DMS153 treated with DMSO at 0.1 percent for 48 hours (cell line): ENCODE results near the gene EEF1AKMT3.

Experiments used
- DNase-seq: peaks from one replicate; lab custom pipeline; 2025; ENCODE audit not compliant: unreplicated experiment; lab: John Stamatoyannopoulos, UW

Gene EEF1AKMT3

GRCh38 chr12:57735198-57735855 is 37.1 kb upstream of the EEF1AKMT3 start:
- DNase-seq = no peak

DNA sequence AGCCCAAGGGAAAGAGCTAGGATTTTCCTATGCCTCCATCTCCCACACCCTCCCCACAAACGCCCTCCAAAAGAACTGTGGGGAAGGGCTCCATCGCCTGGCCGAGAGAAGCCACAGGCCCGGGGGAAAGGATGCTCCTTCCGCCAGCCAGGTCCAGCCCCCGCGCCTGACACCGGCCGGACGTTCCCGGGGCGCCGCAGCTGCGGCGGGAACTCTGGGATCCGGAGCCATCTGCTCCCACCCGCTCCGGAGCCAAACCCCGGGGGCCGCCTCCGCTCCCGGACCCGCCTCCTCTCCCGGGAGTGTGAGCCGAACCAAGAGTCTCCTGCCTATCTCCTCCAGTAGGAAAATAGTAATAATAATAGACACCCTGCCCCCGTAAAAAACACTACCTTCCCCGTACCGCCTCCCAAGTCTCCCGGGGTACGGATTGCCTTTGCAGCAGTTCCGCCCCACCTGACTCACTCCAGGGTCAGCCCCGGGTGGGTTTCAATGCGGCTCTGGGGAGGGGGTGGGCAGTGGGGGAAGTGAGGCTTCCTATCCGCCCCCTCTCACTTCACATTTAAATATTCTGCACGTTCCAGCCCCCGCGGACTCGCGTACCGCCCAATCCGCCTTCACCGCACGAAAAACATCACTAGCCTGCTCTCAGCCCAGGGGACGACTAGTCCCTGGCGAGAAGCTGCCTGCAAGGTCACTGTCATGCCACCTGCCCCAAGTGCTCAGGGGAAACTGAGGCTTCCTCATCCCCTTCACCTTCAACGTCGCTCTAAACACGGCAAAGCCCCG is 36.3 kb upstream of the EEF1AKMT3 start:
- DNase-seq = no peak

- no peak for DNase-seq
These were observed 35.5 kb upstream of the EEF1AKMT3 start for GRCh38 chr12:57736741-57737466.

GRCh38 chr12:57737467-57738460 is 34.6 kb upstream of the EEF1AKMT3 start:
- no peak for DNase-seq

DNA sequence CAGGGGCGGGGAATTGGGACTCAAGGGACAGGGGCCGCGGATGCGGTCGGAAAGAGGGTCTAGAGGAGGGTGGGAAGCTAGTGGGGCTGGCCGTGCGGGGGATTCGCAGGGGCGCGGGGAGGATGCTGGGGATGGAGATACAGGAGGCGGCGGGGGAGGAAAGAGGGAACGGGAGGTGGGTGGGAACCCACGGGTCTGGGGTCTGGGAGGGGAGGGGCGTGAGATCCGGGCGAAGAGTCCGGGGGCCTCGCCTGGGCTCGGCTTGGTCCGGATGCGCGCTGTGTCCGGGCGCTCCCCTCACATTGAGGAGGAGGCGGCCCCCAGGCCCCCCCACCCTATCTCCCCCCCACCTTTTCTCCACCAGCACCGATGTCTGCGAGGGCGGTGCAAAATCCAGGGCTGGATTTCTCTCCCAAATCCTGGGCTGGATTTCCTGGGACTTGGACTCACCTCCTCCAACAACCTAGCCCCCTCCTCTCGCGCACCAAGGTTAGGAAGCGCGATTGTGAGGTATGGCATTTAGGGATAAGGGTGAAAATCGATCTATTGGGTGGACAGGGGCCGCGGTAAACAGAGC is 33.7 kb upstream of the EEF1AKMT3 start, which contains the start of gene AGAP2:
Gene AGAP2 (minus strand): TSS at position 82 of the 577 bp plus-strand sequence. CDS start 496 bp downstream, outside the sequence.
- no peak for DNase-seq

GRCh38 chr12:57739387-57739786 is 33.0 kb upstream of the EEF1AKMT3 start:
- DNase-seq = no peak

GRCh38 chr12:57739914-57740538 is 32.4 kb upstream of the EEF1AKMT3 start:
- DNase-seq = no peak

DNA sequence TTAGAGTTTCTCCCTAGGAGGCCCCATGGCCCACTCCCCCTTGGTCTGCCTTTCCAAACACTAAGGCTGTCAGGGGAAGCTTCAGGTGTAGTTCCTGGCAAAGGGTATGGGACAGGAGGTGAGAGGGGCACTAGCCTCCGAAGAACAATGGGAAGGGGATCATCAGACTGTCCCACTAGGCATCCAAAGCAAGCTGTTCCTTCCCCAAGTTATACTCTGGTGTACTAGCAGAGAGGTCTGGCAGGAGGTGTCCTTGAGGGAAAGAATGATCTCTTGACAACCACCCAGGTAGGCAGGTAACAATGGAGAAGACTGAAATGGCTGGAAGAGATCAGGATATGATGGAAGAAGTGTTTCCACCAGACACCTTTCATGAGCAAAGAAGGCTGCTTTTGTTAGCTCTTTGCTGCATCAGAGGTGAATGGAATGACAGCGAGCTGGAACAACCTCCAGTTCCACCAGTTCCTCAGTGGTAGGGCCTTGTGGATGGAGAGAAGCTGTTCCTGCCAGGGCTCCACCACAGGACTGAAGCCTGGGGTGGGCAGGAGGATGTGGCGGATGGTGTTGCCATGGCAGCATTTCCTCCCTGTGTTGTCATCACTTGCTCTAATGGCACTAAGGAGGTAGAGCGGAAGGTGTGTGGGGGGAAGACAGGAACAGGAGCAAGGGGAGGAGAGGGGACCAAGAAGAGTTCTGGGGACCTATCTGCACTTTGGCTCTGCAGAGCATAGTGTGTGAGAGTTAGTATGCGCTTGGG is 31.6 kb upstream of the EEF1AKMT3 start:
- no peak for DNase-seq

DNA sequence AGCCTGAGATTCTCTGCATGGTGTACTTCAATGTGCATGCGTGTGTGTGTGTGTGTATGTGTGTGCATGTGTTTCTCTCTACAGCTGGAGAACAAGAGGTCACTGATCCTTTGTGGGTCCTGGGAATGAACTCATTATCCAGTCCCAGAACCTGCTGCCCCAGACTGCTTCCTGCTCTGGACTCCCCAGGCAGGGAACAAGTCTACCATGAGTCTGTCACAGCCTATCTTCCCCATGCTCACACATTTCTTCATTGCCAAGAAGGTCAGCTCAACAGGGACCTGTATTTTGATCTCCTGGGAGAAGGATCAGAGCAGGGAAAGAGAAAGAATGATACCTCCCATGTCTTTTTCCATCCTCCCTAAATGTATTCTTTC is 31.0 kb upstream of the EEF1AKMT3 start:
- DNase-seq = no peak

DNA sequence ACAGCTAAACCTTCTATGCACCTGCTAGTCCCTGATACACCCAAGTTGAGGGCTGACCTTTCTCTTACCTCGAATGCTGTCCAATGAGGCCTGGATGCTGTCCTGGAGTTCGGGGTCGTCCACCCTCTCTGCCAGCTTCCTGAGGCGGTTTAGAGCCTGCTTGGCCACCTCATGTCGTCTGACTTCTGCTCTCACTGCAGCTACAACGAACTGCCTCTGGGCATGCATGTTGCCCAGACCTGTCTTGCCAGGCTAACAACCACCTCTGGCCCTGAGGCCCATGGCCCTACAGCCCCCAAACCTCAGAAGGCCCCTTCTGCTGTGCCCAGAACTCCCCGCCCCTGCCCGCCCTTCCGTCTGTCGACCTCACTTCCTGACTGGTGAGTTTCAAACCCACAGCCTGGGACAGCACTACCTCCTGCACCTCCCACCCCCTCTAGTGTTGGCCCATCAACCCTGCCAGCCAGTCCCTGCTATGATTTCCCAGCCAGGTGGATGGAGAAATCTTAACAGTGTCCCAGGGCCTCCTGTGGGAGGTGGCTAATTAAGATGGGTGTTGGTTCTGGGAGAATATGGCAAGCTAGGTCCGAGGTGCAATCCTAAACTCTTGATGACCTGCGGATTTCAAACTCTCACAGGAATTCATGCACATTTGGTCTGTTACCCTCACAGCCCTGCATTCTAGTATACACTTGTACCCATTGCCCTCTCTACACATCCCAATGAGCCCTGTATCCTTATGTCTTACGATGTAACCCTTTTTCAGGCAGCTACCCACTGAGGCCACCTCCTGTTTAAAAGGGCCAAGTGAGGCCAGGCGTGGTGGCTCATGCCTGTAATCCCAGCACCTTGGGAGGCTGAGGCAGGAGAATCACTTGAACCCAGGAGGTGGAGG is 30.3 kb upstream of the EEF1AKMT3 start:
- DNase-seq = no peak

DNA sequence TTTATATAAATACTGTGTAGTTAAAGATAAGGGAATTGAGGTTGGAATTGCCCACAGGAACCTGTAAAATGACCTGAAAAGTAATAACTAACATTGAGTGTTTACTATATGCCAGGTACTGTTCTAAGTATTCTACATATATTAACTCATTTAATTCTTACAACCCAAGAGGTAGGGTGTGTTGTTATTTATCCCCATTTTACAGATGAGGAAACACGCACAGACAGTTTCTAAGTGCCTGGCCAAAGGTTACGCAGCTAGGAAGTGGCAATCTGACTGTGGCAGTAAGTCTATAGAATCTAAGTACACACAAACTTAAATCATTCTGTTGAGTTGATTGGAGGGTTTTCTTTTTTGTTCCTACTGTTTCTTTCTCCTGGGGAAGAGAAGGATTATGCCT is 28.6 kb upstream of the EEF1AKMT3 start:
- DNase-seq = no peak

- peak; percentile 67 for DNase-seq
These were observed 28.1 kb upstream of the EEF1AKMT3 start for GRCh38 chr12:57744194-57744776.

DNA sequence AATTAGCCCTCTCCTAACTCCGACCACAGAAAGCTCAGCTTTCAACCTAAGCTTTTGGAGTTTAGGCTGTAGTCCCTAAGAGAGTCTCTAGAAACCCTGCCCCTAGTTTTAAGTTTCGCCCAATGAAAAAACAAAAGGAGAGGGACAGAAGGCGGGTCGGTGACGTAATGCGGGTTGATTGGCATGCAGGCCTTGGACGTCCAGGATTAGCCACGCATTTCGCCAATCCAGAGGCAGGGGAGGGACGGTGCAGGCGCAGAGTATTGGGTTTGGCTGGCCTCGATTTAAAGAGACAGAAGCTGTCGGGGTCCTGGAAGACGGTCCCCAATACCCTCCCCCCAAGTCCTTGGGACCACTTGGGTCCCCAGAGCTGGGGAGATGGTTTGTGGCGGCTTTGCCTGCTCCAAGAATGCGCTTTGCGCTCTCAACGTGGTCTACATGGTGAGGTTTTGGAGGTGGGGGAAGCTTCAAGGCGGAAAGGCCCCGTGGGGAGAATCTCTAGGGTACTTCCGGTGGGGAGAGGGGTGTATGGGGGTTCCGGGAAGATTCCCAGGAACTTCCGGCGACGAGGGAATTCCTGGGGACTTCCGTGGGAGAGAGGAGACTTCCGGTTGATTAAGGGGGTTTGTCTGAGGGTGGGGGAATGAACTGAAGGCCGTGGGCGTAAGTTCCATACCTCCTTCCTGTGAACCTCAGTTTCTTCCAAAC is 27.5 kb upstream of the EEF1AKMT3 start, which contains the start of gene TSPAN31:
Gene TSPAN31 (plus strand): TSS at position 263 of the 708 bp plus-strand sequence. CDS start 116 bp downstream, at position 379.
- DNase-seq = peak; percentile 94

- DNase-seq = no peak
These were observed 26.9 kb upstream of the EEF1AKMT3 start for GRCh38 chr12:57745485-57745881.

- DNase-seq = no peak
These were observed 26.4 kb upstream of the EEF1AKMT3 start for GRCh38 chr12:57746025-57746424.

- DNase-seq = no peak
These were observed 23.4 kb upstream of the EEF1AKMT3 start for GRCh38 chr12:57749061-57749460.
